Fibroblast of skin of abdomen (primary cell): ENCODE measurements around the gene TMEM255B.
A peak's percentile ranks its signal among the peaks of the same experiment; 100 is the strongest.

Source experiments
- DNase-seq: peaks from one replicate; pipeline ENCODE4 v3.0.0-alpha.2; 2013

TMEM255B gene

DNA sequence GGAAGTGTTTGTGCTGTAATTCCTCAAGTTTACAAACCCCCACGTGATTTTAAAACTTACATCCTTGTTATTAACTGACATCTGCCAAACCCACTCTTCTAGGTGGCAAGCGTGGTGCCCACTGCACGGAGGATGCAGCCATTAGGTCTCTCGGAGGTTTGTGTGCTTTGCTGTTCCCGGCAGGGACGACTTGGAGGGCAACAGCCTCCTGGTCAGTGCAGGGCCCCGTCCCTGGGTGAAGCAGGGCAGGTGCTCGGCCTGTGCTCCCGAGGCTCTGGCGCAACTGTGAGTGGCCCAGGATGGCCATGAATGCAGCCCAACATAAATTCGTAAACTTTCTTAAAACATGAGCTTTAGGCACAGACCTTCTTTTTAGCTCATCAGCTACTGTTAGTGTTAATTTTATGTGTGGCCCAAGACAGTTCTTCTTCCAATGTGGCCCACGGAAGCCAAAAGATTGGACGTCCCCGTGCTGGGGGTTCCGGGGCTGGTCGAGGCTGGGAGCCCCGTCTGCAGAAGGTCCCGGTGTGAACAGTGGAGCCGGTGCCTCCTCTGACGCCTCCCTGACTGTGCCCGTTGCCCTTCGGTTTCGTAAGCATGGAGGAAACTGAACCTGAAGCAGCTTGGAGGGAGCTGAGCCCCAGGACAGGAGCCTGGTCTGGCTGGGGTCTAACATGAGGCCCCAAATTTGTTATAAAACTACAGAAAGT, 93.0 kb downstream of the TMEM255B start:
- no peak for DNase-seq

DNA sequence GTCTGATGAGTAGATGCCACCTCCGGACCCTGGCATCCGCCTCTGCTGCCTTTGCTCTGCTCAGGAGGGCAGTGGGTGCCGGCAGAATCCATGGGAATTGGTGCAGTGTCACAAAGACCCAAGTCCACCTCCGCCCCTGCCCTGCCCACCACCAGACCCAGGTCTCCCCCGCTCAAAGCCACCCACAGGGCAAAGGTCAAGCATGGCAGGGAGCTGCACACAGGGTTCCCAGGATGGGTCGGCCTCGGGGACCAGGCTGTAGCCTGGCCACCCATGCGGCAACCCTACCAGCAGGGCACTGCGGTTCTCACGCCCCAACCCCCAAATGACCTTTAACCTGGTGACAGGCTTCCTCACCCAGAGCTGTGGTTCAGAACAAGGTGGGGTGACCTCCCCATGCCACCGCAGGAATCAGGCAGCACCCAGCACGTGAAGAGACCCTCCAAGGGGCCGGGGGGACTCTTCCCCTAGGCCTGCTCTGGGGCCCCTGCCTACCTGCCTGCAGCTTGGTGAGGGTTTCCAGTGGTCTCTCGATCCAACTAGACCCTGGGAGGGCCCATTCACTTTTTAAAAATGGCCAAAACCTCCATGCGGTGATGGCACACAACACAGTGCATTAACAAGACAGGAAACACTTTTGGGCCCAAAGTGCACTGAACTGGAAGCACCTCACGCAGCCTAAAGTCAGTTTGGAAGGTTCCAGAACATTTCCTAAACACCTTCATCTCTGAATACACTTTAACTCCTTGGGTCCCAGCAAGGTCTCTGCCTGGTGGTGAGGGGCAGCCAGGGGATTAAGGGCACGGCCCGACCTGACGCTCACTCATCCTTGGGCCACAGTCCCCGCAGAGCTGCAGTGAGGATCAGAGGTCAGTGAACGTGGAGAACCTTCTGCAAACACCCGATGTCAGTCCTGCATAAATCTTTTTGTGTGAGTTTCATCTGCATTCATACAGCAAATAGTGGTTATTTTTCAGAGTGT, 93.8 kb downstream of the TMEM255B start:
- no peak for DNase-seq

DNA sequence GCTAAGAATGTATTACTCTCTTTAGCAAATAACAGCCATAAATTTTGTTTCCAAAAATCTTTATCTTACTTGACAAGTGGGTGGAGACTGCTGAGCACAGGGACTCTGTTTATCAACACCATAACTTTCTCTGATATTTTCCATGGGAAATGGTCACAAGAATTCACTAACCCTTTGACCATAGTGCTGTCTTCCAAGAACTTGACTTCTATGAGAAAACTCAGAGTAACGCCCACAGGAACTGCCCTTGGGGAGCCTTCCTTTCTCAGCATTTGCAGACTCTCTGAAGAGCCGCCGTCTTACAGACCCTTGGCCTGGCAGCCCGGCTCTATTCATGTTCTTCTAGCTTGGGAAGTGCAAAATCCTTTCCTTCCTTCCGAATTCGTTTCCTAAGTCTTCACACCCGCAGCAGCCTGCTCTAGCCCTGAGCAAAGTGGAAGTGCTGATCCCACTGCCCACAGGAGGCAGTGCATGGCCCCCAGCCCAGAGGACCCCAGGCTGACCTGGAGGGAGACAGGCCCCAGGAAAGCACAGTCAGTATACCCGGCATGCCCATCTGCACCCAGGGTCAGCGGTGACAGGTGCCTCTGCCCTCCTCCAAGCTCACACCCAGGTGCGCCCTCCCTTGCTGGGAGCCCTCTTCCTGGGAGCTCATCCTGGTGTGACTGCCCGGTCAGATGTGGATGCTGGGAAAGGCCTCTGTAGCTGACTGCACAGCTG, 94.7 kb downstream of the TMEM255B start:
- DNase-seq: no peak

DNA sequence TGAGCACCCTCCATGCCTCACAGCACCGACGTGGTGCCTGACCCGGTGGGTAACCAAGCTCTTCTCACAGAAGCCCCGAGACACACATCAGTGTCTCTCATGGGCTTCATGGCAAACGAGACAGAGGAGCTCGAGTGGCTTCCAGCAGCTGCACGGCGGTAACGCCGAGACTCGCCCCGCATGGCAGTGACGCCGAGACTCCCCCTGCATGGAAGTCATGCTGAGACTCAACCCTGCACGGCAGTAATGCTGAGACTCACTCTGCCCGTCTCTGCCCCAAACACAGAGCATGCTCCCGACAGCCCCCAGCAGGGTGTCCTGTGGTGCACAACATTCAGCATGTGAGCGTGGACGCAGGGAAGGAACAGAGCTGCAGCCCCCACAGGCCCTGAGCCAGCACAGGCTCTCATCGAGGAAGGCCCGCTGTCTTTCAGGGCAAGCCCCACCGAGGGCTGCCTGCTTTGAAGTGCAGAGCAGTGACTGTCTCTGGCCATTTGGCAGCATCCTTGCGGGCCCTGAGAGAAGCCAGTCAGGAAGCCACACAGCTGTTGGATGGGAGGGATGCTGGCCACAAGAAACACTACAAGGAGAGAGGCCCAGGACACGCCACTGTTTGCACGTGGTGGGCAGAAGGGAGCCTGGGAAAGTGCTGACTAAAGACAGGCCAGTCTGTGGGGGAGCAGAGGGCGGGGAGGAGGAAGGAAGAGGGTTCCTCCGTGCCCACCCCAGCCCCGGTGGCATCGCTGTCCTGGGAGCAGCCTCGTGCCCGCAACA, 95.4 kb downstream of the TMEM255B start:
- peak; percentile 76 for DNase-seq

DNA sequence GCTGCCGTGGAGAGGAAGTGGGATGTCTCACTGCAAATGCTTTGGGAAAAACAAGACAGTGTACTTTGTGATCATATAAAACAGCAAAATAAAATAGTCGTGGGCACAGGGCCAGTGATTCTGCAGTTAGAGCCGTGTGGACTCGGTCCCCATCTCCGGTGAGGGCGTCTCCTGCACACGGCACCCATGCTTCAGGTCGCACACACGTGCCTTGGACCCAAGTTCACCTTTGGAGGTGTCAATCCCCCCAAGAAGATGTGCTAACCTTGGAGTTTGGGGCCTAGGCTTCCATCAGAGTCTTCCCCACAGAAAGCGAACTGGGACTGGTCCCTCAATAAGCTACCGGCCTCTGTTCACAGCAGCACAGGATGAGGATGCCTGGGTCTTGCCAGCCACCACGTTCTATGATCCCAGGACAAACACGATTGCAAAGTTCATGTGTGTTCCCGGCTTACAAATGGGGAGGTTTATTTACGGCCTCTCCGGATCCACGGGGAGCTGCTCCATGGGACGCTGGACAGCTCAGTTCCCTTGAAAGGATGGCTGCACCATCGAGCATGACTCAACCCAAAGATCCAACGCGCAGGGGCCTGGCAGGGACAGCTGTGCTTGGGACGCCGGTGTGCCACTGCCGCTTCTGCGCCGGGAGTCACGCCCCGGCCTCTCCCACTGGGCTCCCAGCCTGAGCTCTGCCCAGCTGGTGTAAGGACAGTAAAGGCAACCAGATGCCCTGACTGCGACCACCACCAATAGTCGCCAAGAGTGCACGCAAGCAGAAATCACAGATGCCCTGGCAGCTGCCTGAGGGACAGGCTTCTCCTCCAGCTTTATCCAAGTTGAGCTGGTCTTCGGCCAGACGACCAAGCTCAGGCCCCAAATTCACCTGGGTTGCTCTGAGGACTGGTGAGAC, 96.2 kb downstream of the TMEM255B start:
- DNase-seq: no peak

DNA sequence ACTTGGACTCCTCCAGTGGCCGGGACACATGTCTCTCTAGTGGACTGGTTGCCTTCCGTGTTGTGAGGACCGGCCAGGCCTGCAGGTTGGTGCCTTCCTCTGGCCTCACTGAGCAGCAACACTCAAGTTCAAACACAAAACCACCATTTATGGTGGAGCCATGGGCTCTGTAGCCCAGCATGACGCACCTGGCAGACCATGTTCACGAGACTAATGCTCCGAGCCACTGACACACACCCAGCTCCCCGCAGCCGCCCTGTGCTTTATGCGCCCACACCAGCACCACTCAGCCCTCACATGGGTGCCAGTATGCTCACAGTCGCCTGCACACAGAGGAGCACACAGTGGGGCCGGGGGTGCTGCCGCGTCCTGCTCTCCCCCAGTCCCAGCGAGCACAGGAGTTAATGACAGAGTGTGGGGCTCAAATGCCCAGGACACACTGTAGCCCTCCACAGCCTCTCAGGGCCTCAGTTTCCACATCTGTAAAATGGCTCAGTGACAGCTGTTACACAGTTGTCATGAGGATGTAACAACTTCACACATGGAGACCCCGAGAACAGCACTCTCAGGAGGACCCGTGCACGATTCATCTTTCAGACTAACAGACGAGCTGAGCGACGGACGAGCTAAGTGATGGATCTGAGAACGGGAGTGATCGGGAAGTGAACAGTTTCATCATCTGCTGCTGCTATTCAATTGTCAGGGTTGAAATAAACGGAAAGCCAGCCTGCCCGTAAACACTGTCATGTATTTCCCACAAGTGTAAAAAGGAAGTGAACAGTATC, 97.1 kb downstream of the TMEM255B start:
- no peak for DNase-seq

DNA sequence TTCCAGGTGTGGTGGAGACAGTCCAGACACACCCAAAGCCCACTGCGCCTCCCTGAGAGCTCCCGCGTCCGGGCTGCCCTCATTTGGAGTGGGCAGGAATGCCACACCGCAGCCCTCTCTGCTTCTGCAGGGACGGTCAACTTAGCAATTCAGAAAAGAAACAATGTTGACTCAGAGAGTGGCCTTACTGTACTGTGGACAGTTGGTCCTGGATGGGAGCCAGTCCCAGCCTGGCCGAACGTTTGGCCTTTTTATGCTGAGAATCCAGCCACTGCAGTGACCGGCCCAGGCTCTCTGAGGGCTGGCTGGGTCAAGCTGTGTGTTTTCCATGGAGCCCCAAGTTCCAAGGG, 97.7 kb downstream of the TMEM255B start:
- no peak for DNase-seq

DNA sequence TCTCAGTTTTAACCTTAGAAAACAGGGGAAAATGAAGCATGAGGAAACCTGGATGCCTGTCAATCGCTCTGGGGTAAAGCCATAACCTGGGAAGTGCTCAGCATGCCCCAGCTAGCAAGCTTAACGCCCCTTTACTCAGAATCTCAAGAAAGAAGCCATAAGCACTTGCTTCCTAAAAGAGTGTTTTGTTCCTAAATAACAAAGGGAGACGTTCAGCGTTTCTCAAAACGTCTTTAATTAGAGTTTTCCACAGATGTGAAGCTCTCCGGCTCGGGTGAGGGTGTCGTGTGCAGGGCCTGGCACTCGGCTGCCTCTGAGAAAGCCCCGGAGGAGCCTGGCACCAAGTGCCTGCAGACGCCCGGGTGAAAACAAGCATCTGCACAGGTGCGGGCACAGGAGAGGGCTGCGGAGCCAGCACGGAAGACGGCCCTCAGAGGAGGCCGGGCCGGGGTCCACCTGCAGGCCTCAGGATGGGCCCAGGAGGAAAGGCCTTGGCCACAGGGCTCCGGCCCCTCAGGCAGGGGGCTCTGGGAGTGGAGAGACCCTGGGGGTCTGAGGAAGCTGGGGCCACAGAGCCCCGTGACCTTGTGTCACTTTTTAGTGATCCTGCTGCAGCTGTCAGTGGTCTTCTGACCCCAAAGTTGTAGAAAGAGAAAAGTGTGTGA, 98.6 kb downstream of the TMEM255B start:
- DNase-seq: no peak

DNA sequence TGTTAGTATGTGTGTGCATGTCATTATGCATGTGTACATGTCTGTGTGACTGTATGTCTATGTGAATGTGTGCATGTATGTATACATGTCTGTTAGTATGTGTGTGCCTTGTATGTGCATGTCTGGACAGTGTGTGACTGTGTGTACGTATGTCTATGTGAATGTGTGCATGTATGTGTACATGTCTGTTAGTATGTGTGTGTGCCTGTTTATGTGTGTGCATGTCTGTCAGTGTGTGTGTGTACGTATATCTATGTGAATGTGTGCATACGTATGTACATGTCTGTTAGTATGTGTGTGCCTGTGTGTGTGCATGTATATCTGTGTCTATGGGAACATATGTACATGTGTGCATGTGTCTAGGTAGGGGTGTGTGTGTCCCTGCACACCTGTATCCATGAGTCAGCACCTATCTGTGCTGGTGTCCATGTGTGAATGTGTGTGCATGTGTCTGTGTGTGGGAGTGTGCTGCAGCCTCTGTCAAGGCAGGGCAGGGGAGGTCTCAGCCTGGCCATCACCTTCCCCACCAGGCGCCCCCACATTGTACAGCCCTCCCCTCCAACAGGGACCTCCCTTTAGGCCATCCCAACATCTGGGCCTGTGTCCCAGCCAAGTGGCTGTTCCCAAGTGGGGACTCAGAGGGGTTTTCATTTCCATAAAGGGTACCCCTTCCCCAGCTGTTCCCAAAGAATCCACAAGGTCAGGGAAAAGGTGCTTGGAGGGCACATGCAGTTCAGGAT, 100.5 kb downstream of the TMEM255B start:
- no peak for DNase-seq

DNA sequence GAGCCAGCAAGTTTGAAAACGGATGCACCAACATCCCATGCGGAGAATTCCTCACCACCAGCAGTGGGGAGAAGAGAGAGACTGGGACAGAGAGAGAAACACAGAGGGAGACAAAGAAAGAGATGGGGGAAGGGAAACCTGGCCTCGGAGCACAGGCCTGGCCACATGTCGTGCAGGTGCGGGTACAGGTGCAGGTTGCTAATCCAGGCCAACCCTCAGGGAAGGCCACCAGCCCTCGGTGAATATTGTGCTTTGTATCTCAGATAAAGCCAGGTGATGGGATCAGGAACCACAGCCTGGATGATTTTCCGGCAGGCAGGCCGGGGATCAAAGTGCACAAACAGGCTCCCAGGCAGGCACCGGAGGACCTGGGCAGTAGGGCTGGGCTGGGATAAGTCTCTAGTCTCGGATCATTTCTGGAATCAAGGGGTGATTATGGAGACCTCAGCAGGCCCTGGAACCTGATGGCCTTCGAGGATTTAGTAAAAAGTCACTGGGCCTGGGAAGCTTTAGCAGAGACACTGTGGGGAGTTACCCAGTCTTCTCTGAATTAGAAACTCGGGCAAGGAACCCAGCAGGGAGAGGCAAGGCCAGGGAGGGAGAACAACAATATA, 101.1 kb downstream of the TMEM255B start:
- DNase-seq: no peak

DNA sequence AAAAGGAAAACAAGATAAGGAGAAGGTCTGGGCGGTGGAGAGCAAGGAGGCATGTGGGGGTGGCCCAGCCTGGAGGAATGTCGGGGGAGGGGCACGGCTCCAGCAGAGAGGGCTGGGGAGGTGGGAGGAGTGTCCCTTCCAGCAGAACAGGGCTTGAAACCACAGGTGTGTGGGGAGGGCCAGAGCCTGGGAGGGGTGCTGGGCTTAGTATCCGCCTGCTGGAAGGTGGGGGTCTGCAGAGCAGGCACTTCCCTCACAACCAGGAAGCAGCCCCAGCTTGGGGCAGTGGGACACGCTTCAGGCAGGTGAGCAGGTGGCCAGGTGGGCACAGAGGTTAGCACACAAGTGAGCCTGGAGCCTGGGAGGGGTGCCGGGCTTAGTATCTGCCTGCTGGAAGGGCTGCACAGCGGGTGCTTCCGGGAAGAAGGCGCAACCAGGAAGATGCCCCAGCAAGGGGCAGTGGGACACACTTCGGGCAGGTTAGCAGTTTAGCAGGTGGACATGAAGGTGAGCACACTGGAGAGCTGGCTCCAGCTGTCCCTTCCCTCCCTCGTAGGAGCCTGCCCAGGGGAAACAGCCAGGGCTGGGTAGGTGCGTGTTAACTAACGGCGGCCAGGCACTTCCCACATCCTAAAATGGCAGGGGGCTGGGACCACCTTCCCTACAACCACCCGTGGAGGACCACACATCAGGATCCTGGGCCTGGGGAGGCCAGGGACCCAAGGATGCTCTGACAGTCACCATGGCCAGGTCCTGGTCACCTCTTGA, 101.8 kb downstream of the TMEM255B start:
- no peak for DNase-seq

DNA sequence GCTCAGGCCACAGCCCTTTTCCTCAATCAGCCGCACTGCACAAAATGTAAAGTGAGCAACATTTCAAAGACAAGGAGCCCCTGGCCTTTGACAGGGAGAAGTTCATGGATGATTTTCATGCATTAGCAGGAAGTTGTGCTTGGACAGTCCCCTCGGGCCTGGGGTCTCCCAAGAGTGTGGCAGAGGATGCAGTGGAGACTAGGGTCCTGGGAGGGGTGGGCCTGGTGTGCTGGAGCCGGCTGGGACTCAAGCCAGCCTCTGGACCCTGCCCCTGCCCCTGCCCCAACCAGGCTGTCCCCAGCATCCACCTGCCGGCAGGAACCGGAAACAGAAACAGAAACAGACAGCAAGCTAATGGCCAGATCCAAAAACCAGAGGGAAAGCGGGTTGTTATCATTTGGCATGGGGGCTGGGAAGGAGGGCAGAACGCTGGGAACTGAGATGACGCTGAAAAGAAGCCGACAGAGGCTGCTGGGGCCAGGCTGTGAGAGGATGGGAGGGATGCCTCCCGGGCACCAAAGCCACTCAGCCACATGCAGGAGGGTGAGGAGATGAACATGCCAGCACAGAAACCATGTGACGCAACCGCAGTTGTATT, 102.5 kb downstream of the TMEM255B start:
- no peak for DNase-seq

DNA sequence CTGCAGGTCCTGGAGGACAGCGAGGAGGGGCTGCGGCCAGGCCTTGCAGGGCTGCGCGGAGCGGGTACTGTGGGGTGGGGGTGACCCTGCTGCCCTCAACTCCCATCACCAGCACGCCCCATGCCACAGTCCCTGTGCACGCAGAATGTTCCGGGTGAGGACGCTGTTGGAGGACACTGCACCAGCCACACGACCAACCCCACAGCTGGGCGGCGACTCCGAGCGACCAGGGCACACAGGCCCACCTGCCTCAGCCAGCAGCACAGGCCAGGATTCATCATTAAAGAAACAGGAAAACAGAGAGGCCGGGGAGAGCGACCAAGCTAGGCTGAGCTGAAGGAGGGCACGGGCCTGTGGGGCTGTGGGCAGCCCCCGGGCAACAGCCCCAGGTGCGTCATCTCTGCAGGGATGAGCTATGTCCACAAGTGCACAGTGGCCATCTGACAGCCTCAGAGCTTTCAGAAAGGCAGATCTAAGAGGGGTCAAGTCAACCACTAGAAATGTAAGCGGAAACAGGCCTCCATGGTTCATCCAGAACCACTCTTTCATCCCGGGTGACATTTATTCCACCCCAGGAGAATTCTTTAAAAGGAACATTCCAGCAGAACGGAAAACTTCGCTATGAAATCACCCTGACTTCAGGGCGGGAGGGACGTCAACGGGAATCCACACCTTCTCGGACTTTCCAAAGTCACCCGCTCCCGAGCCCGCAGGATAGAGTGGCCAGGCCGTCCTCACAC, 103.3 kb downstream of the TMEM255B start:
- peak; percentile 20 for DNase-seq

DNA sequence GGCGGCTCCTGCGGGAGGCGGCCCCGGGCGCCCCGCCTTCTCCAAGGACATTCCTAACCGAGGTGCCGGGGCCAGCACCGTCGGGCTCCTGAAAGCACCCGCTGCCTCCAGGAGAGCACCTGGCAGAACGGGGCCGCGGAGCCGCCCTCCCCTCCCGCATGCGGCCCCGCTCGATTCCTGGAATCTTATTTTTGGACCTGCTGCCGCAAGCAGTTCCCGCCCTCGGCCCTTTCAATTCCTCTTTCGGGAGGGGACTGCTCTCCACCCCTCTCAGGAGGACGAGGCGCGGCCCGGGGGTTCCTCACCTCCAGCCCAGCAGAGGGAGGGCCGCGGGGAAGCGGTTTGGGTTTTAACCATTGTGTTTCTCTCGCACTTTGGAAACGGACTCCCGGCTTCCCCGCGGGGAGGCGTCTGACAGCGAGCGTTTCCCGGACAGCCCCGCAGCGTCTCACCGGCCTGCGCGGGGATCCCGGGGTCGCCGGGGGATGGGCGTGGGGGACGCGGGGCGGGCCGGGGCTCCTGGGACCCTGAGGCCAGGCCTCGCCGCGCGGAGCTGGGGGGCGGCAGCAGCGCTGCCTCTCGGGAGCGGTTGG, 104.0 kb downstream of the TMEM255B start:
- peak; percentile 31 for DNase-seq

DNA sequence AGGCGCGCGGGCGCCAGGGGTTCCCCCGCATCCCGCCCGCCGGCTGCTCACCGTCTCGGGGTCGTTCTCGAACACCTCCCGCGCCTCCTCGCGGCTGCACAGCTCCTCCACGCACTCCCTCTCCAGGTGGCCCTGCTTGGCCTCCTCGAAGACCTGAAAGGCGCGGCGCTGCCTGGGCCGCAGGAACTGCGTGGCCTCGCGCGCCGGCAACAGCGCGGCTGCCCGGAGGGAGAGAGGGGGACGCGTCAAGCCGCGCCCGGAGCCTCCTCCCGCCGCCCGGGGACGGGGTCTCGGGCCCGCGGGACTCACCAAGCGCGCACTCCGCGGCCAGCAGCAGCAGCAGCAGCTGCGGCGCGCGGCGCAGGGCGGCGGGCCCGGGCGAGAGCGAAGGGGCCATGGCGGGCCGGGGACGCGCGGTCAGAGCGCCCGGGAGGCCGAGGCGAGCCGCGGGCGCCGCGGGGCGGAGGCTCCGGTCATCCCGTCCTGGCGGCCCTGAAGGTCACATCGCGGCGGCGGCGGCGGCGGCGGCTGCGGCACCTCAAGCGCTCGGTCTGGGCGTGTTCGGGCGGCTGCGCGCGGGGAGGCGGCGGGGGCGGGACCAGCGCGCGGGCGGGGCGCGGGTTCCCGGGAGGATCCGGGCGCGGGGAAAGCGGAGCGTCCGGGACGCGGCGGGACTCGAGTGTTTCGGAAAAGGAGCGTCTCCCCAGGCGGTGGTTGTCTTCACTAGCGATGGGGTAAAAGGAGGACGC, 104.7 kb downstream of the TMEM255B start, which contains the start of gene GAS6:
GAS6 (minus strand) TSS at position 553 of the 749 bp plus-strand sequence; CDS start at position 397, 156 bp downstream.
- peak; percentile 45 for DNase-seq
